HG02852 (cell line): Measurements from ENCODE around the gene CEP112.
"Not testable (repeated sequence)": the region's sequence is repeated elsewhere in the genome, so short reads cannot be mapped to it uniquely, and the experiment has no call there.

Experiments
- ATAC-seq: cut with Tn5 transposase; IDR thresholded peaks from one replicate; pipeline ENCODE4 v1.9.1; 2021; ENCODE audit warnings: mild to moderate bottlenecking, moderate library complexity; ENCODE audit not compliant: unreplicated experiment

Gene CEP112

DNA sequence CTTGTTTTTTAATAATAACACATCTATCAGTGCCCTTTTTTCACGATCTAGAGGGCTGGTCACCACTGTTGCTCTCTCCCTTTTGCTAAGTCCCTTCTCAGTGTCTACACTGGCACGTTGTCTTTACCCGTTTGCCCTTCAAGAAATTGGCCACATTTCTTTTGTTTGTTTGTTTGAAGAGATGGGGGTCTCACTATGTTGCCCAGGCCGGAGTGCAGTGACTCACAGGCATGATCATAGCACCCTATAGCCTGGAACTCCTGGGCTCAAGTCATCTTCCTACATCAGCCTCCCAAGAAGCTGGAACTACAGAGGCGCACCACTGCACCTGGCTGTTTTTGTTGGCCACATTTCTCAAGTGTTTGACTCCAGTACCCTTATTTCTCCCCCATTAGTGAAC is 492.5 kb downstream of the CEP112 start:
- no peak for ATAC-seq

DNA sequence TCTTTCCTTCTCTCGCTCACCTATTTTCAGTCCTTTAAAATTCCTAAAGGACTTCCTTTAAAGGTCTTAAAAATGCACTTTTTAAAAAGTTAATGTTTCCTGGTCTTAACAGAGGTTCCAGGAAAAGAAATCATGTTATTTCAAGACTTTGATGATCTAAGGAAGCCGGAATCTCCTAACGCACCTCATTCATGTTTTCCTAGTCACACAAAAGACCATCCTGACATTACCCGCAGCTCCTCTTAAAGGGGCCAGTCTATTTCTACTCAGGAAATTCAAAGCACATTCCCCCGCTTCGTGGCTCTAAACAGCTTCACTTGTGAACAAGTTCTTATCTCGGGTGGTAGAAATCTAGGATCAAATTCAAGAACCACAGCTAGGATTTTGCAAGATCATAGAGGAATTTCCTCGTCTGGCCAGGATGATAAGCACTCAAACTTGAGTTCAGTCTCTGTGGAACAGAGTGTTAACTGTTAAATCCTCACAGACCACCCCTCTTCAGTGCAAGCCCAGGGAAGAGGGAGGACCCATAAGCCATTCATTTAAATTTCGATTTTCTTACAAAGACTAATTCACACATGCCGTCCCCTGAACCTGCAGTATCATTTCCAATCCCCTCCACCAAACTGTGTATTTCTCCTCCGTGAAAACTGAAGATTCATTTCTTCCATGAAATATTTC is 493.4 kb downstream of the CEP112 start:
- ATAC-seq: no peak

DNA sequence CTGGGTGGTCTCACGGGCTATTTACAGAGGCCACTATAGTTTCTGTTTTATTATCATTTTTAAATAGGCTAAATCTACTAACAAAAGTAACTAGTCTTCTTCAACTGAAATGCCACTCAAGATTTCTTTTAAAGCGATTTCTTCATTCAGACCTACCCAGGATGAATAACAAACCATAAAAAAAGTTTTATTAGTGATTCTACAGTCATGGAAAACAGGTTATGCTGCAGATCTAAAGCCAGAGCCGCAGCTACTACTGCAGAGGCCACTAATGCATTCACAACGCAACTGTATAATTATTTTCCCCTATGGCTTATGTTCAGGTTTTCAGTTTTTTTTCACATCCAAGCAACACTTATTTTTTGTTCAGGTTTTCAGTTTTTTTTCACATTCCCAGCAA is 494.3 kb downstream of the CEP112 start:
- no peak for ATAC-seq

DNA sequence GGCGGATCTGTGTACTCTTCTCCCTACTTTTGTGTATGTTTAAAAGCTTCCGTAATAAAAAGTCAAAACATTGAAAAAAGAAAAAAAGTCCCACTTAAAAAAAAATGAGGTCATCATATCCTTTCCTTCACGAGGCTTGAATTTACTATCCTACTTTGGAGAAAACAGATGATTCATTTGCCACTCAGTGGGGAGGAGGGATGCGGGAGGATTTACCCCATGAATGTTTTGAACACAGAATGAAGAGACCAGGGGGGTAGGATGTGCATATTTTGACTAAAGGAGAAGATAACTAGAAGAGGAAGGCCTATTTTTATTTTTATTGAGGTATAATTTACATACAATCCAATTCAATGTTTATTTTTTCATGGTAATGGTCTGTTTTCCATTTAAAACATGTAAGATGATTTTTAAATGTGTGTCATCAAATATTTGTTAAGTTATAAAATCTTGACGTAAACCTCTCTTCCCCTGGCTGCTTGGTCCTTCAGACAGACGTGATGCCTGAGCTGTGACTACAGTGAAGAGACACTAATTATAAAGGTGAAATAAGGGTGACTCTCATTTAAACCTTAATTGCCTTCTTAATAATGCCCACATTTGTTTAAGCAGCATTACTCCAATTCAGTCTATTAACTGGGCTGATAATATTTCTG is 495.1 kb downstream of the CEP112 start:
- ATAC-seq: no peak

DNA sequence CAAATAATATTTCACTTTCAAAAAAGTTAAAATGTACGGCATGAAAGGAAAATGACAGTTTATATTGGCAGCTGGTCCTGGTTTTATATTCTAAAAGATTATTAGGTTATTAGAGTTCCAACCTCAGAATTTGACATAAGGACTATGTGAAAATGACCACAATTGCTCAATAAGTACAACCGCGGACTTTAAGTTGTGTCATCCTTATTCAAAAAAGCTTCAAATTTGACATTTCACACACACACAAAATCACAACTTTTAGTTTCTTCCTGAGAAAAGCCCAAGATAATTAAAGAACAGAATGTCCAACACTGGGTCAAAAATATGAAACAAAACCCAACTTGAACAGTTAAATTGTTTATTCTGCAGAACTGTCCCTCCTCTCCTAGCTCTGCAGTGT is 497.3 kb downstream of the CEP112 start:
- no peak for ATAC-seq

DNA sequence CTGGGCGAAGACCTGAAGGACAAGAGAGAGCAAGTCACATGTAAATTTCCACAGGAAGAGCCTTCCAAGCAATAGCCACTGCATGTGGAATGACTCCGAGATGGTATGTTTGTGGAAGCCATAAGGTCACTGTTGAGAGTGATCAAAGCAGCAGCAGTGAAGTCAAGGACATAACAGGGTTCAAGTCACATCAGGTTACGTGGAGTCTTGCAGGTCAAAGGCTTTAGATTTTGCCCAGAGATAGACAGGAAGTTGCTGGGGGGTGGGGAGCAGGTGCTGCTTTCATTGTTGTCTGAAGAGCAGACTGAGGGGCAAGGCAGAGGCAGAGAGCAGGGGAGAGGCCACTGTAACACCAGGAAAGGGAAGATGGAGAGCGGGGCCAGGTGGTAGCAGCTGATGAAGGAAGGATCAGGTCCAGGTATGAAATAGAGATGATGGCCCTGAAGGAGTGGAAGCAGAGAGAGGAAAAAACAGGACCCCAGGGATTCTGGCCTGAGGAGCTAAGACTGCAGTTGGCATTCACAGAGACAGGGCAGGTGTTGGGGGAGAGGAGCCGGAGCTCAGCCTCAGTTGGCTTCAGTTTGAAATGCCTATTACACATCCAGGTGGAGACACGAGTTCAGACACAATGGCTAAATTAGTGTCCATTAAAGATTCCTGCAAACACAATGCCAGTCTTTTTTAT is 501.2 kb downstream of the CEP112 start:
- ATAC-seq: no peak

DNA sequence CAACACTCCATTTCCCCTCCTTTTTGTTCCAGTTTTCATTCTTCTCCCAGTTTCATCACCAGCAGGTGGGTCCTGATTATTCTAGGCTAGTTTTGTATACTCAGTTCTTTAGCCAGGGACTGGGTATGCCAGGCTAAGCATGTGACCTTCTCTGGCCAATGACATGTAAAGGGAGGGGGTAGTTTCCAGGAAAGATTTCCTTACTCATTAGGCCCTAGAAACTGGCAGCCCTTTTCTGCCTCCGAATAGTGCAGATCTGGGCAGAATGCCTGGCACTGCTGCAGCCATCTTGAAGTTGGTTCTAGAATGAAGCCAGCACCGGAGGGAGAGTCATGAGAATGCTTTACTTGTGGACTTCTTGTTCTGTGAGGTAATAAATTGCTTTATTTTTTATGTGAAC is 503.6 kb downstream of the CEP112 start:
- no peak for ATAC-seq

DNA sequence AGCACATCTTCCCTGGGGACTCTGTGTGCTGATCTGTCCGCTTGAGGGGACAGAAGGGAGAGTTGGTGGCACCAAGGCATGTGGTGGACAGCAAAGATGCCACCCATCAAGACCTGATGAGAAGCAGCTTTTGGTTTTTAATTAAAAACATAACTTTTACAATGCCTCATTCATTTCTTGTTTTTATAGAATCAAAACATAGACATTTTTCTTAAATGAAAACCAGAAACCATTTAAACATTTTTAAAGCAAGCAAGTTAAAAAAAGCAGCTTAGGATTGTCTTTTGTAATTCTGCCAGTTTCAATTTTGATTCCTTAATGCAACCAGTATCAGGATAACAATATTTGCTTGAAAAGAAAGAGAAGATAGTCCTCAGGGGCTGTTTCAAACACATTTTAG is 506.8 kb downstream of the CEP112 start:
- no peak for ATAC-seq

DNA sequence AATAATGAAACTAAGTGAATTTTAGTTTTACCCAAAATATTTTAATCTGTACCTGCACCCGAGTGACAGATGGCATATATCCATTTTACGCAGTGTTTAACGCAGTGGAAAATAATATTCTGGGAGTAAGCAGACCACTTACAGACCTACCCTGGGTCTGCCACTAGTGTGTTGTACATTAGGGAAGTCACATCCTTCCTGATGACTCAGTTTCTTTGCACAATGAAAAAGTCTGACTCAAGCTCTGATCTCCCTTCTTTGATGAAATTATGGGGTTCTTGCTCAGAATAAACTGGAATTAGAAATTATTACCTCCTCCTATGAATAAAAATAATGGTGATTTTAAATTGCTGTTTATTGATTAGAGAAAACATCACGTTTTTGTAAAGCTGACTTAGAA is 507.3 kb downstream of the CEP112 start:
- no peak for ATAC-seq

DNA sequence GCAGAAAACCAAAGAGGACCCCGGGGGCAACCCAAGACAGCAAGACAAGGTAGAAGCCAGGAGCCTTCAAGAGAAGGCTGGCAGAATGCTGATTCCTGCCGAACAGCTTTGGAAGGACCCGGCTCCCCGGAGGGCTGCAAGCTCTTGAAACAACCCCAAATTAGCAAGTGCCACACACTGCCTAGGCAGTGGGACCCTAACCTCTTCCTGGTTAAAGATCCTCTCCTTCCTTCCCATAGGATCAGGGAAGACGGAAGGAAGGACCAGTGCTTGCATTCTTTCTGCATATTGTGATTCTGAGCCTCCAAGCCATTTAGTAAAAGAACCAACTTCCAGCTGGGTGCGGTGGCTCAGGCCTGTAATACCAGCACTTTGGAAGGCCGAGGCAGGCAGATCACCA is 508.5 kb downstream of the CEP112 start:
- no peak for ATAC-seq

DNA sequence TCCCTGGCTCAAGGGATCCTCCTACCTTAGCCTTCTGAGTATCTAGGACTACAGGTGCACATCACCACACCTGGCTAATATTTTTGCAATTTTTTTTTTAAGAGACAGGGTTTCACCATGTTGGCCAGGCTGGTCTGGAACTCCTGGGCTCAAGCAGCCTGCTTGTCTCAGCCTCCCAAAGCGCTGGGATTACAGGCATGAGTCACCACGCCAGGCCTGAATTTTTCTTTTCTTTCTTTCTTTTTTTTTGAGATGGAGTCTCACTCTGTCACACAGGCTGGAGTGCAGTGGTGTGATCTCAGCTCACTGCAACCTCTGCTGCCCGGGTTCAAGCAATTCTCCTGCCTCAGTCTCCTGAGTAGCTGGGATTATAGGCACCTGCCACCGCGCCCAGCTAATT is 510.2 kb downstream of the CEP112 start:
- not testable (repeated sequence) for ATAC-seq

DNA sequence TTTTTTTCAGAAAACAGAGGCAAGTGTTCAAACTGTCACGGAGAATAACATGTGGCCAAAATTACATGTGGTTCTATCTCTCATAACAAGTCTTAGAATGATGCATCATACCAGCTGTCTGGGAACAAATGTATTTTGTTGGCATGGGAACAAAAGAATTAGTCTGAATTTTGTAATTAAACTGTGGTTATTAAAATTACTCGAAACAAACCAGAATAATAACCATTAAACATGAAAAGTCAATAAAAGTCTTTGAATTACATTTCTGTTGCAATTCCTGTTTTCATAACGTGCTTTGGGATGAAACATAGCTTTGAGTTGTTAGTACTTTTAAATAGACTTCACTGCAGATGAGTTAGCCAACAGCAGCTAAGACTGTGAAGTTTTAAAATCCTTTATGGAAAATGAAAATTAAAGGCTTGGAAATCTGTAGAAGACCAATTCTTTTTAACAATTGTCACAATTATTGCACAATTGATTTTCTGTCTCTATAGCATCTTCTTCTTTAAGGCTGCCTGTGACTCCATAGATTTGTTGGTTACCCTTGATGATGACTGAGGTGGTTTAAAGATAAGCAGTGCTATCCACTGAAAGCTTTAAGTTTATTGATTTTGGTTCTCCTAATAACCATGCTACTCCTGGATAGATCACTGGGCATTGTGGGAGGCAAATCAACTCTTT is 512.6 kb downstream of the CEP112 start:
- no peak for ATAC-seq

DNA sequence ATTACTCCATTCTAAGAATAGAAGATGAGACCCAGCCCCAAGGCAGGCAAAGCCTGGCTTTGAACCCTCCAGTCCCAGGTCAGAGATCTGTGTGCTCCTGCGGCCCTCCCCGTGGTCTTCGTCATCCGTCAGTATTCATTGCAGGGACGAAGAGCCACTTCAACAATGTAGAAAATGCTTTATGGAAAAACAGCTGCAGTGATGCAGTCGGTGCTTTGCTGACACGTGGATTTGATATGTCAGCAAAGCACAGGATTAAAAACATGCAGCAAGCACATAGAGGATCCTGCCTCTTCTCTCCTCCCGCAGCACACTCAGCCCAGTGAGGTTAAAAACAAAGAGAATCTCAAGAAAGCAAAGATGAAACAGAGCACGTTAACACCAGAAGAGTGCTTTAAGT is 513.4 kb downstream of the CEP112 start:
- ATAC-seq: no peak

DNA sequence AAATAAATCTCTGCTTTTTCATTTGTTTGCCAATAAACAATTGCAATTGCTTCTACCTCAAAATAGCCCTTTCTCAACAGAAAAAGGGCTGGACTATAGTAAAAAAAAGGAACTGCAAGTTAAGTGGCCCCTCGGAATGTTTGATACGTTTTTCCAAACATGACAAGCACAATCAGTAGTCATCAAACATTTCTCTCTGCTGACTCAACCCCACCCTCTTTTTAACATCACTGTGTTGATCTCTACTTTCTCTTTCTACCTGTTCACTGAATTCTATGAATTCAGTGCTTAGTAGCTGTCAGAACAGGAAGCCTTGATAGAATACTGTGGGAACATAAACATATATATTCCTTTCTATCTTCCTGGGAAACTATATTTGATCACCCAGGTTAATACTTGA is 514.0 kb downstream of the CEP112 start:
- no peak for ATAC-seq

DNA sequence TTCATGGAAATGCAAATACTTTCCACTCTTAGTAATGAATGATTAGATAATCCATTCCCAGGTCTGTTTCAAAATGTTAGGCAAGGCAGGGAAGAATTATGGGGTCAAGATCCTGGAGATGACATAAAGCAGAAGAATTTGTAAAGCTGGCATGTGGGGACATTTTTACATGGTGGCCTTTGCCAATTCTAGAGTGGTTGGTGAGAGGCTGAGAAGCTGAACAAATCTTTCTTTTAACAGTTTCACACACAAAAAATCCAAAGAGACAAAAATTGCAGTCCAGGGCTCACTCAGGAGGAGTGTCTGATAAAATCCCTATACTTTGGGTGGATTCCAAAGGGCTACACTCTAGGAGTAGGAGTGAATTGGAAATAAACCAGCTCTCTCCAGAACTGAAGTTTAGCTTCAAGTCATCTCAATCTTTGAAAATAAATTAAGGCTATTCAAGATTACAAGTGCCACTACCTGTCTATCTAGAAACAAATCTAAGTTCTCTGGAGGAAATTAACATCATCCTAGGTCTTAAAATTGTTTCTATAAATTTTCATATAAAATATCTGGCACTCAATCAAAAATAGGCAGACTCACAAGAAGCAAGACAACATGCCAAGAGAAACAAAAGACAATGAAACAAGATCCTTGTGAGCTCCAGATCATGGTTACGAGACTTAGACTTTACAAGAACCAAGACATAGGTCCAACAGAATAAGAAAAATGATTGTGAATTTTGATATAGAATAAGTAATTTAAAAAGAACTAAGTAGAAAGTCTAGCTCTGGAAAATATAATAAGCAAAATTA is 517.5 kb downstream of the CEP112 start:
- ATAC-seq: no peak

DNA sequence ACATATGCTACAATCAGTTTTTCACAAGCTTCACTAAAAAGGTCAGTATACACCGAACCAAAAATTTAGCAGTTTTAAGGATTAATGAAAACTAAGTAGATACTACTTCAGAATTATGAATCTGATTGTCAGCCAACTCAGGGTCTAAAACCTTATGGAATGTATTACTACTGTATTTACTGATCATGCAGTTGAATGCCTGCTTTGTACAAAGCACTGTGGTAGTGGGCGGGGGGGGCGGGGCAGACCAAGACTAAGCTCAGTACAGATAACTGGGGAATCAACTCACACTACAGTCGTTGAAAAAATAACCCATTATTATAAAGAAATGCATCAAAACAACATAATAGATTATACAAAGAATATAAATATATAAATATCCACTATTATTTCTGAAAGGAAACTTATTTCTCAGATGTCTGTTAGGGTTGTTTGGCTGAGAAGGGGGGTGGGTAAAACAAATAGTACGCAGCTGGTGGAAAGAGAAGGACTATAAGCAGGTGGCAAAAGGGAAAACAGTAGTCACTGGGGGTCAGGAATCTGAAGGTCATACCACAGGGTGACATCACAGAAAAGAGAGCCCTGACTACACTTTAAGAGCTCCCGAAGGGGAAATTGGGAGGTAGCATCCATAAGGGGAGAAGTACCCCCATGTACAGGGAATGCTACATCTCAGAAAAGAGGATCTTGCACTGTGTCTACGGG is 521.1 kb downstream of the CEP112 start:
- no peak for ATAC-seq

DNA sequence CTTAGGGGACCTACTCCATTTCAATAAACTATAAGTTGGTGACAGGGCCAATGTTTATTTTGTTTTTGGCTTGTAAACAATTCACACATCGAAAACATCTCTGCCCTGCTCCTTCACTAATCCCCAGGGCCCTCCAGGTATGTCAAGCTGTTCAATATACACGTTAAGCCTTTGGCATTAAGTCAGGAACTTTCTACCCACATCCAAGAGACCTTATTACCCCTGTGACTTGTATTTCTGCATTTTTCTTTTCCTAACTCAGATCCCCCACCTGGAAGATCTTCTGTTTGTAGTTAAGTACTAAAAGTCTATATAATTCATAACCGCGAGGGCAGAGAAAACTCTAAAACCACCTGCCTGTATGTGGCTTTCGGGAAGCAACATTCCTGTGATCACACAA is 523.7 kb downstream of the CEP112 start:
- no peak for ATAC-seq

DNA sequence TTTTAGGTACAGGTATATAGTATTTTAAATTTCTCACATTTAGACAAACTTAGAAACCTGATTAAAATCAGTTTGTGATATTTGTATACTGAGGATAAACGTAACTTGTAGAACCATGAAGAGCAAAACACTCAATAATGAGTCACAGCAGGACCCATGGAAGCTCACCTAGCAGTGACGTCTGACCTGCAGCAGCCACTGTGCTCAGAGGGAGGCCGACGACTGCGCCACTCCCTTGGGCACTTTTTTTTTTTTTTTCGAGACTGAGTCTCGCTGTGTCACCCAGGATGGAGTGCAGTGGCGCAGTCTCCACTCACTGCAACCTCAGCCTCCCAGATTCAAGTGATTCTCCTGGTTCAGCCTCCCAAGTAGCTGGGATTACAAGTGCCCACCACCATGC is 524.3 kb downstream of the CEP112 start:
- ATAC-seq: no peak

DNA sequence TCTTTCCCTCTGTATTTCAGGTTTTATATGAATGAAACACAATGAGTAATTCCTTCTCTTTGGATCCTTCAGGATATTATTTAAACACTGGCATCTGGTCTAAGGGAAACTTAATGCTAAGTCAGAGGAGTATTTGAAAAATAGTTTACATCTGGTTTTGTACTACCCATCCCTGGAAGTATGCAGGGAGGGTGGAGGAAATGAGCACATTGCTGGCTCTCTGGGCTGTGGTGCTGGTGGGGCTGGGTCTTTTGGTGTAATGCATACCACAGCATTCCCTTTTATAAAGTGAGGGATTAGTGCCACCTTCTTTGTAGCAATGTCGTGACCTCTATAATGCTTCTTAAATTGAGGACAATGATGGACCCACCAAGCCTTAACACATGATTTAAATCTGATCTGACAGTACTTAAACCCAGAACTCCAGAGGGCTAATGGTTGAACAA is 525.0 kb downstream of the CEP112 start:
- ATAC-seq: no peak

DNA sequence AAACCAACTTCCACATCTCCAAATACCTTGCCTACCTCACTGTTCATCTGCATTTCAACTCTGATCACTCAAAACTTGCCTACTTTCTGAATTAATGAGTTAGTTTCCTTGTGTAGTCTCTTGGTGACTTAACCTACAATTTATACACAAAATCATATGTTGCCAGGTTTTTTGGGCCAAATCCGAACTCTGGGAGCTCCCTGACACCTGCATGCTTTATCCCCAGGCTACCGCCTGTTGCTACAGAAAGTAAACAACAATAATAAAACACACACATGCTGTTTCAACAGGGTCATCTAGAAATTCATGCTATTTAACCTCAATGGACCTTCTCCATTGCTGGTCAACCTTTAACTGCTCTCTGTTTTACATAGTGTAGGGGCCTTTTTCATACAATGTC is 526.0 kb downstream of the CEP112 start:
- ATAC-seq: no peak
